A673 (cell line): ENCODE measurements around the gene HSPG2.

Source experiments
- EZH2 ChIP-seq: fragments of 200-600 bp; sonication (generic); IDR thresholded peaks from 2 replicates; pipeline ENCODE4 v1.6.1; 2017; ENCODE audit warnings: borderline replicate concordance, low read depth, mild to moderate bottlenecking, mixed read lengths, antibody characterized with exemption, low read length; ENCODE audit not compliant: poor library complexity, severe bottlenecking
- TF ChIP-seq, protein P1 (sequence below): fragments of 300-800, 200-600 bp; sonication (generic); conservative IDR thresholded peaks from 2 replicates; pipeline ENCODE4 v1.5.1; 2017; ENCODE audit warnings: low read depth, mild to moderate bottlenecking, antibody characterized with exemption, low read length, moderate library complexity, mixed read lengths

DNA sequence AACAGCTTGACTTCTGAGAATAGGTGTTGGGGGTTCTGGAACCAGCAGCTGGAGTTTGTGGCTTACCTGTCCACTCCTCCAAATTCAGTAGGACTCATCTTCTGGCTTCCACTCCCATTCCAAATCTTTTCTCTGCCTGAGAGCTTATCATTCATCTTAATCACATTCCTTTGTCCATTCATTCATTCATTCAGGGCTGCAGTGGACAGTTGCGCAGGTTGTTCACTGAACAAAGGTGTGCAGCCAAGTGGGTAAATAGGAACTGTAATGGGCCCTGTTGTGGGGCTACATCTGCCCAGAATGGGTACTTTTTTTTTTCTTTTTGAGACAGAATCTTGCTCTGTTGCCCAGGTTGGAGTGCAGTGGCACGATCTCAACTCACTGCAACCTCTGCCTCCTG lies 3.4 kb upstream of the HSPG2 start:
- TF ChIP-seq, protein P1, sequence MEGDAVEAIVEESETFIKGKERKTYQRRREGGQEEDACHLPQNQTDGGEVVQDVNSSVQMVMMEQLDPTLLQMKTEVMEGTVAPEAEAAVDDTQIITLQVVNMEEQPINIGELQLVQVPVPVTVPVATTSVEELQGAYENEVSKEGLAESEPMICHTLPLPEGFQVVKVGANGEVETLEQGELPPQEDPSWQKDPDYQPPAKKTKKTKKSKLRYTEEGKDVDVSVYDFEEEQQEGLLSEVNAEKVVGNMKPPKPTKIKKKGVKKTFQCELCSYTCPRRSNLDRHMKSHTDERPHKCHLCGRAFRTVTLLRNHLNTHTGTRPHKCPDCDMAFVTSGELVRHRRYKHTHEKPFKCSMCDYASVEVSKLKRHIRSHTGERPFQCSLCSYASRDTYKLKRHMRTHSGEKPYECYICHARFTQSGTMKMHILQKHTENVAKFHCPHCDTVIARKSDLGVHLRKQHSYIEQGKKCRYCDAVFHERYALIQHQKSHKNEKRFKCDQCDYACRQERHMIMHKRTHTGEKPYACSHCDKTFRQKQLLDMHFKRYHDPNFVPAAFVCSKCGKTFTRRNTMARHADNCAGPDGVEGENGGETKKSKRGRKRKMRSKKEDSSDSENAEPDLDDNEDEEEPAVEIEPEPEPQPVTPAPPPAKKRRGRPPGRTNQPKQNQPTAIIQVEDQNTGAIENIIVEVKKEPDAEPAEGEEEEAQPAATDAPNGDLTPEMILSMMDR = no peak
- TF ChIP-seq EZH2 = no peak
